Gastrocnemius medialis (tissue), 4 donors: ENCODE results near the gene KLHL21. TPM values are rescaled to one million over a fixed set of nuclear protein-coding genes. Genes with fewer than 3 reads are reported as not detected.
"Not testable (repeated sequence)": the region's sequence is repeated elsewhere in the genome, so short reads cannot be mapped to it uniquely, and the experiment has no call there.

Source experiments
- ATAC-seq, 2 donors: fragments of 150-250 bp; one replicate each; pipeline ENCODE4 v1.9.1; 2016
- DNase-seq, 2 donors: peaks; one replicate each; pipeline ENCODE4 v3.0.0-alpha.2; 2019
- H3K27ac ChIP-seq, 4 donors: fragments of 200-600 bp; sonication (generic); 1 replicate in 1 of 4; 2 replicates in 3 of 4; pipeline ENCODE4 v1.5.1; 2016 to 2018; ENCODE audit warnings: mild to moderate bottlenecking in 2 of 4, moderate library complexity in 1 of 4
- H3K27me3 ChIP-seq, 3 donors: fragments of 200-600 bp; sonication (generic) in 2 of 3; 1 replicate in 1 of 3; 2 replicates in 2 of 3; pipeline versions ENCODE4 v1.5.1 to v1.6.0; 2016 to 2019; ENCODE audit warnings: mild to moderate bottlenecking in 1 of 3, moderate library complexity in 1 of 3
- H3K36me3 ChIP-seq, 2 donors: fragments of 200-600 bp; sonication (generic) in 1 of 2; one replicate each; pipeline ENCODE4 v1.5.1; 2017 to 2018
- H3K4me1 ChIP-seq, 2 donors: fragments of 200-600 bp; sonication (generic) in 1 of 2; one replicate each; pipeline ENCODE4 v1.5.1; 2016 to 2017; ENCODE audit warnings: mild to moderate bottlenecking in 2 of 2
- H3K4me3 ChIP-seq, 4 donors: fragments of 200-600 bp; sonication (generic) in 3 of 4; 1 replicate in 1 of 4; 2 replicates in 3 of 4; pipeline ENCODE4 v1.5.1; 2016 to 2019; ENCODE audit warnings: mild to moderate bottlenecking in 2 of 4
- H3K9me3 ChIP-seq, 3 donors: fragments of 200-600 bp; sonication (generic) in 2 of 3; 1 replicate in 1 of 3; 2 replicates in 2 of 3; pipeline ENCODE4 v1.5.1; 2016 to 2019
- POLR2A ChIP-seq, 2 donors: fragments of 450-650 bp; IDR thresholded peaks; one replicate each; pipeline ENCODE4 v1.6.1; 2017; ENCODE audit warnings: antibody characterized with exemption in 2 of 2, mild to moderate bottlenecking in 2 of 2, moderate library complexity in 2 of 2
- in situ Hi-C, 4 donors: fragments of 200-750 bp; cut with MboI; loops; one replicate each; pipeline versions ENCODE4 v1.15.0 to v1.8.0; 2017; ENCODE audit warnings: low sequenced_read_pairs in 4 of 4
- intact Hi-C: fragments of 100-400 bp; cut with DNase I; formaldehyde crosslinking; loops from one replicate; pipeline ENCODE4 v1.15.1; 2023; ENCODE audit warnings: low total_unique reads
- total RNA-seq, 4 donors: library from RNA; depleted of rRNA; stranded (reverse); fragments of >200 nt; gene quantifications; one replicate each; pipeline versions ENCODE4 v1.1.0 to v1.2.3, GENCODE V29; 2016
- TF ChIP-seq, protein P1 (sequence below), 5 experiments: fragments of 450-650 bp in 3 of 5; fragments of 200-600 bp in 2 of 5; sonication (generic) in 2 of 5; IDR thresholded peaks in 4 of 5; conservative IDR thresholded peaks in 1 of 5; 1 replicate in 4 of 5; 2 replicates in 1 of 5; pipeline ENCODE4 v1.5.1; 2016 to 2019; ENCODE audit warnings: antibody characterized with exemption in 5 of 5, mild to moderate bottlenecking in 3 of 5, moderate library complexity in 3 of 5

The KLHL21 gene
- total RNA-seq, 4 donors from 2014 or later = 176 to 481 (median 267) TPM

DNA sequence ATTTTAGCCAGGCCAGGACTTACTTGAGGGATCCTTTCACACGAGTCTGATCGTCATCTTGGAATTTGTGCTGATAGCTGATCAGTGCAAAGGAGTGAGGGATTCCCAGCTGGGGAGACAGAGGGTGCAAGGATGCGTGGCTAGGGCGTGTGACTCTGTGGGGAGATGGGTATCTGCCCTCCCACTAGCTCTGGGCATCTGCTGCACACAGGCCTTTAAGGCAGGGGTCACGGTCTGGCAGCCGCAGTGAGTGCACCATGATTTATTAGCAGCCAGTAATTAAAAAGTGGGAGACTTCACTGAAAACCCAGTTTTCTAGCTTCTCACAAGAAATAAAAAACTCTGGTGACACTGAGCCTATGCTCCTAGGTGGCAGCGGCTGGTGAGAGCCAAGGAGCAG is 42.3 kb upstream of the KLHL21 start:
- ATAC-seq (no peak), DNase-seq (no peak)
- Histone ChIP-seq H3K4me3 (no peak overlapping the region), H3K27me3 (no peaks in the 10 kb centered on the region), H3K4me1 (no peaks in the 10 kb centered on the region), H3K27ac (no peak overlapping the region), H3K9me3 (no peaks in the 10 kb centered on the region), H3K36me3 (peaks cover 0 to 53% of the 10 kb centered on the region in 2 donors)
- in situ Hi-C loops (loop anchor here (10.0 to 25.0 kb wide), 3 partner anchors 90 to 160 kb away; partner anchors contain the start of genes NOL9 (in 1 of the 4), PLEKHG5 (in 1 of the 4) and TAS1R1 (in 1 of the 4)), intact Hi-C loops (no loop called here)
- TF ChIP-seq, protein P1, sequence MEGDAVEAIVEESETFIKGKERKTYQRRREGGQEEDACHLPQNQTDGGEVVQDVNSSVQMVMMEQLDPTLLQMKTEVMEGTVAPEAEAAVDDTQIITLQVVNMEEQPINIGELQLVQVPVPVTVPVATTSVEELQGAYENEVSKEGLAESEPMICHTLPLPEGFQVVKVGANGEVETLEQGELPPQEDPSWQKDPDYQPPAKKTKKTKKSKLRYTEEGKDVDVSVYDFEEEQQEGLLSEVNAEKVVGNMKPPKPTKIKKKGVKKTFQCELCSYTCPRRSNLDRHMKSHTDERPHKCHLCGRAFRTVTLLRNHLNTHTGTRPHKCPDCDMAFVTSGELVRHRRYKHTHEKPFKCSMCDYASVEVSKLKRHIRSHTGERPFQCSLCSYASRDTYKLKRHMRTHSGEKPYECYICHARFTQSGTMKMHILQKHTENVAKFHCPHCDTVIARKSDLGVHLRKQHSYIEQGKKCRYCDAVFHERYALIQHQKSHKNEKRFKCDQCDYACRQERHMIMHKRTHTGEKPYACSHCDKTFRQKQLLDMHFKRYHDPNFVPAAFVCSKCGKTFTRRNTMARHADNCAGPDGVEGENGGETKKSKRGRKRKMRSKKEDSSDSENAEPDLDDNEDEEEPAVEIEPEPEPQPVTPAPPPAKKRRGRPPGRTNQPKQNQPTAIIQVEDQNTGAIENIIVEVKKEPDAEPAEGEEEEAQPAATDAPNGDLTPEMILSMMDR (IDR thresholded peaks at IDR 0.05 in 4 of 5, conservative IDR thresholded peaks at IDR 0.05 in 1 of 5) = no peak
- TF ChIP-seq POLR2A (IDR thresholded peaks at IDR 0.05) = no peak

DNA sequence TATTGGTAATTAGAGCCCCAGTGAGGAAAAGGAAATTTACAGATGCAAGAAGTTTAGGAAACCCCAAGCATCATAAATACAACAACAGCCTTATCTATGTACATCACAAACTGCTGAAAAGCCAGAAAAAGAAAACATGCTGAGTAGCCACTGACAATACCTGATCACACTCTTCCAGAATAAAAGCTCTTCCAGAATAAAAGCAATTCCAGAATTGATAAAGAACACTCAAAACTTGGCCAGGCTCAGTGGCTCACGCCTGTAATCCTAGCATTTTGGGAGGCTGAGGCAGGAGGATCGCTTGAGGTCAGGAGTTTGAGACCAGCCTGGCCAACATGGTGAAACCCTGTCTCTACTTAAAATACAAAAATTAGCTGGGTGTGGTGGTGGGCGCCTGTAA is 38.2 kb upstream of the KLHL21 start:
- peaks cover 0 to 87% of the 10 kb centered on the region in 2 donors for H3K36me3 ChIP-seq
- H3K9me3 ChIP-seq, H3K27me3 ChIP-seq, H3K27ac ChIP-seq, H3K4me1 ChIP-seq, intact Hi-C loops, H3K4me3 ChIP-seq, ATAC-seq, DNase-seq: not testable (repeated sequence)
- in situ Hi-C loops = loop anchor here (10.0 to 25.0 kb wide), 3 partner anchors 86 to 156 kb away; partner anchors contain the start of genes NOL9 (in 1 of the 4), PLEKHG5 (in 1 of the 4) and TAS1R1 (in 1 of the 4)

DNA sequence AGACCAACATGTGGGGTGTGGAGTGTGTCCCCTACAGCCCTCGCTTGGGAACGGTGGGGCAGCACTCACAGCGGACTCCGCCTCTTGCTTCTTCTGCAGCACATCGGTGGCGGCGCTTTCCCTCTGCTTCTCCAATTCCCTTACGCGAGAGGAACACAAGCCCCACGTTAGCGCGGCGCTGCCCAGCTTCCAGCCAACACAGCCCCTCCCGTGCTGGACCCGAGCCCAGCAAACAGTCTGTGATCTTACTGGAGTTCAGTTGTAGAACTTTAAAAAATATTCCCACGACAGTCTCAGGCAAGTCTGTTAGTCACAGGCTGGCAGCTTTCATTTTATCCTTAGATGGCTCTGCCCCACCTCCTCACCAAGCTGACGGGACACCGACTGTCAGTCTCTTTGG is 35.6 kb upstream of the KLHL21 start:
- no peak for TF ChIP-seq POLR2A (IDR thresholded peaks at IDR 0.05)
- TF ChIP-seq, protein P1 (IDR thresholded peaks at IDR 0.05 in 4 of 5, conservative IDR thresholded peaks at IDR 0.05 in 1 of 5) = no peak
- Histone ChIP-seq H3K4me1 (peaks cover 0 to 10% of the 10 kb centered on the region in 2 donors), H3K36me3 (peaks cover 0 to 78% of the 10 kb centered on the region in 2 donors), H3K27ac (peak overlapping the region; percentile 21 to 56 (median 40)), H3K4me3 (no peak overlapping the region), H3K27me3 (no peaks in the 10 kb centered on the region), H3K9me3 (no peaks in the 10 kb centered on the region)
- in situ Hi-C loops (loop anchor here (5.0 to 25.0 kb wide), 4 partner anchors 53 to 151 kb away; partner anchors contain the start of genes NOL9 (in 1 of the 4), PLEKHG5 (in 1 of the 4) and ZBTB48 (in 1 of the 4)), intact Hi-C loops (no loop called here)
- DNase-seq = peak in 1 of 2 donors; percentile 67
- peak; percentile 15 to 20 for ATAC-seq

DNA sequence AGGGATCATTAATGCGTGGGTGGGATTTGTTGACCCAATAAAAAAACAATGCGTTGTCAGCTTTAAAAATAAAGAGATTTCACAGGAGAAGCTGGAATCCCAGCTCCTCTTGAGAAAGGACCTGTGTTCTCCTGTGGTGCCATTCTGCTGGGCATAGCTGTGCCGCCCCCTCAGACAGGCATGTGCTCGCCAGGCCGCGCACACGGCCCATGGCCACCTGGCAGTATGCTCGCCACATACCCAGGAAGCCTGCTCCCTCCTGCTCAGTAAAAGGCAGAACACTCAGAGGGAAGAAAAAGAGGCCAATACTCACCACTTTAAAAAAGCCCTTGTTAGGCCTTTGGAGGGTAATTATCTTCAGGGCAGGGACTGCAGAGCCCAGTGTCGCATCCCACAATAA is 35.1 kb upstream of the KLHL21 start:
- DNase-seq = no peak
- in situ Hi-C loops (loop anchor here (5.0 to 25.0 kb wide), 4 partner anchors 53 to 150 kb away; partner anchors contain the start of genes NOL9 (in 1 of the 4), PLEKHG5 (in 1 of the 4) and ZBTB48 (in 1 of the 4)), intact Hi-C loops (no loop called here)
- H3K36me3 ChIP-seq = peaks cover 0 to 78% of the 10 kb centered on the region in 2 donors
- H3K27ac ChIP-seq = peak overlapping the region in 2 of 4 donors; percentile 43 to 56
- no peak for TF ChIP-seq POLR2A (IDR thresholded peaks at IDR 0.05)
- TF ChIP-seq, protein P1 (IDR thresholded peaks at IDR 0.05 in 4 of 5, conservative IDR thresholded peaks at IDR 0.05 in 1 of 5) = no peak
- H3K27me3 ChIP-seq = no peaks in the 10 kb centered on the region
- no peaks in the 10 kb centered on the region for H3K9me3 ChIP-seq
- no peak overlapping the region for H3K4me3 ChIP-seq
- H3K4me1 ChIP-seq = peaks cover 0 to 10% of the 10 kb centered on the region in 2 donors
- no peak for ATAC-seq

DNA sequence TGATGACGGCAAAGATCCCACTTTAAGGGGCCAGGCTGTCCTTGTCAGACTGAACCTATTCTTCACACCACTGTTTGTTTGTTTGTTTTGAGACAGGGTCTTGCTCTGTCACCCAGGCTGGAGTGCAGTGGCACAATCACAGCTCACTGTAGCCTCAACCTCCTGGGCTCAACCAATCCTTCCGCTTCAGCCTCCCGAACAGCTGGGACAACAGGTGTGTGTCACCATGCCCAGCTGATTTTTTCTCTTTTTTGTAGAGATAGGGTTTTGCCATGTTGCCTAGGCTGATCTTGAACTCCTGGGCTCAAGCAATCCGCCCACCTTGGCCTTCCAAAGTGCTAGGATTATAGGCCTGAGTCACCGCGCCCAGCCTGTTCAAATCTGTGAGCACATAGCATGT is 34.1 kb upstream of the KLHL21 start:
- H3K27me3 ChIP-seq, H3K4me3 ChIP-seq, ATAC-seq, DNase-seq, H3K4me1 ChIP-seq, intact Hi-C loops, H3K9me3 ChIP-seq, H3K27ac ChIP-seq: not testable (repeated sequence)
- H3K36me3 ChIP-seq = peaks cover 0 to 80% of the 10 kb centered on the region in 2 donors
- in situ Hi-C loops = loop anchor here (5.0 to 25.0 kb wide), 4 partner anchors 52 to 149 kb away; partner anchors contain the start of genes NOL9 (in 1 of the 4), PLEKHG5 (in 1 of the 4) and ZBTB48 (in 1 of the 4)
